ENCODE measurements around the gene SHLD1.
A peak's percentile ranks its signal among the peaks of the same experiment; 100 is the strongest.

Gene SHLD1

DNA sequence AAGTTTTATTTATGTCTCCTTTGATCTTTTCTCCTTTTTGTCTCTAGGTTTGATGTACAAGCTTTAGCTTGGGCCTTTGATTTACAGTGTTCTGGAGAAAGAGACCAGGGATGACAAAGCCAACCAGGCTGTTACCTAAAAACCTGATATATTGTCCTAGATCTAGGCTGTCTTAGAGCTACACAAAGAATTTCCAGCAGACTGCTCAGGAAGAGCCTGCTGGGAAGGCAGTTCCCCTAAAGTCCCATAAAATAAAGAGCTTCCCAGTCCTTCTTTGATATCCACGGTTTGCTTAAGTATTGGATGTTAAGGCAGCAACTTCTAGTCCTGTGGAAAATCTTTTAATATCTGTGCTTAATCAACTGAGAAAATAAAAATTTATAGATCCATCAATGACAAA is 70.5 kb downstream of the SHLD1 start:
- no peak for DNase-seq (ENCODE audit: low read depth)

DNA sequence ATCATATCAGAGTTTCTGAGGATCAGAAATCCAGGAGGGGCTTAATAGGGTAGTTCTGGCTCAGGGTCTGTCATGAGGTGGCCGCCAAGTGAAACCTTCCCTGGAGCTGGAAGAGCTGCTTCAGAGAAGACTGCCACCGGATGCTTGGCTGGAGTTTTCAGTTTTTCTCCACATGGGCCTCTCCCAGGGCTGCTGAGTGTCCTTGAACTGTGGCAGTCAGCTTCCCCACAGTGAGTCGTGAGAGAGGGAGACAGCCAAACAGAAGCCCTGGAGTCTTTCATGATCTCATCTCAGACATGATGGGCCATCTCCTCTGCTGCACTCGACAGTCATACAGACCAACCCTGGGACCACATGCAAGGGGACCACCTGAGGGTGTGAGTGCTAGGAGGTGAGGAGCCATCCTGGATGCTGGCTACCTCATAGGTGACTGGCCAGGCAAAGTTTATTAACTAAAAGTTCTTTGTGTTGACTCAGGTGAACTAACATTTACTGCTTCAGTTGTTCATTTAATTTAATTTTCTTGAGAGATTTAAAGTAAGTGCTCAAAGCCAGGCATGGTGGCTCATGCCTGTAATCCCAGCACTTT is 71.5 kb downstream of the SHLD1 start:
- DNase-seq (ENCODE audit: low read depth): no peak

DNA sequence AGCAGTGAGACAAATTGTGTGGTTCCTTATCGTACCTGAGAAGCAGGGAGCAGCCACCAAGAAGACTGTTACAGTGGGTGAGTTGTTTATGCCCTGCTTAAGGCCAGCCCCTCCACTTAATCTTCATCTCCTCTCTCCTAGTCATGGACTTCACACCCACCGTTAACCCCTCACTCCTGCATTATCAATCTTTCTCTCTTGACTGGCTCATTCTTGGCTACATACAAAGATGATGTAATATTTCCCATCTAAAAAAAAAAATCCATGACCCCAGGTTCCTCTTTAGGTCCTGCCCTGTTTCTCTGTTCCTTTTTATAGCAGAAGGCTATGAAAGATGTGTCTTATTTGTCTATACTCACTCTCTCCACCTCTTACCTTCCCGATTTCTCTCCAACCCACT is 72.4 kb downstream of the SHLD1 start:
- no peak for DNase-seq (ENCODE audit: low read depth)

DNA sequence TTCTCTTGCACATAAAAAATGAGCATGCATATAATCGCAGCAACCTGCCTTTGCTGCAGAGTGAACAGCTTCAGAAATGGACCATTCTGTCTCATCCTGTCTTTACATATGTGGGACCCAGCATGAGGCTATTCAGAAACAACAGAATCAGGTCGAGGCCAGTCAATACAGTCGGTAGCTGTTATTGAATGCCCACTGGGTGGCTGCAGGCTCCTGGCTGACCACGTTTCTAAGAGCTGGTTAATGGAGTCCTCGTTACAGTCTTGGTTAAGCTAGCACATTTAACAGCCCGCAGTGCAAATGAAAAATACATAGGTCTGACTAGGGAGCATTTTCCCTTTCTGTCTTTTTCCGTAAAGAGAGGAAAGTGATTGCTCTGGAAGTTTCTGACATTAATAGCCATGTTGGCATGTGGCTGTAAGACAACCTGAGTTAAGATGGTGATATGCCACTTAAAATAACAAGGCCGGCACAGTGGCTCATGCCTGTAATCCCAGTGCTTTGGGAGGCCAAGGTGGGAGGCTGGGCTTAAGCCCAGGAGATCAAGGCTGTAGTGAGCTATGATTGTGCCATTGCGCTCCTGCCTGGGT is 75.0 kb downstream of the SHLD1 start:
- no peak for DNase-seq (ENCODE audit: low read depth)

DNA sequence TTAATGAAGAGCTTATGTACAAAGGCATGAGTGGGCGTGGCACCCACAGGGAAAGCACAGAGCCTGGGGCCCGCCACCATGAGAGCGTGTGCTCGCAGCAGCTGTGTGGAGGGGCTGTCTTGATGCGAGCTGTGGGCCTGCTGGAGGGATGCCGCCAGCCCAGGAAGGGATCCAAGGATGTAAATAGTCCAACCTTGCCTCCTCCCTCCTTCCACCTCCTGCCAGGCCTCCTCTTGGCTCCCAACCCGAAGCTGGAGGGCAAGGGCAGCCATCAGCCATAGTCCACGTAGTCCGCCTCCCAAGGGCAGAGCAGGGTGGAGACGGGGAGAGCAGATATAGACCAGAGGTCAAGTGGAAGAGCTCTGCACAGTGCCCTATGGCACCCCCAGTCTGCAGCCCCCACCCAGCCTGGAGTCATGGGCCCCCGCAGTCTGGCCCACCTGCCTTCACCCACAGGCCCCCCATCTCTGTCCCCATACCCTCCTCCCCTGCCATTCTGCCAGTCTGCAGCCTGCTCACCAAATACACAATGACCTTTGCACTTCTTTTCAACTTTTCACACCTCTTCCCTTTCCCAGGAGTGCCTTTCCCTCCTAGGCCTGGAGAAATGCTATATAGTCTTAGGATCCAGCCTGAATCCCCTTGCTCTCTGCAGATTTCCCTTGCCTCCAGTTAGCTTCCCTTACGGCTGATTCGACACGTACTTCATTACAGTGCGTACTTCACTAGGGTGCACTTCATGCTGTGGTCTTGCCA is 77.1 kb downstream of the SHLD1 start:
- no peak for DNase-seq (ENCODE audit: low read depth)

DNA sequence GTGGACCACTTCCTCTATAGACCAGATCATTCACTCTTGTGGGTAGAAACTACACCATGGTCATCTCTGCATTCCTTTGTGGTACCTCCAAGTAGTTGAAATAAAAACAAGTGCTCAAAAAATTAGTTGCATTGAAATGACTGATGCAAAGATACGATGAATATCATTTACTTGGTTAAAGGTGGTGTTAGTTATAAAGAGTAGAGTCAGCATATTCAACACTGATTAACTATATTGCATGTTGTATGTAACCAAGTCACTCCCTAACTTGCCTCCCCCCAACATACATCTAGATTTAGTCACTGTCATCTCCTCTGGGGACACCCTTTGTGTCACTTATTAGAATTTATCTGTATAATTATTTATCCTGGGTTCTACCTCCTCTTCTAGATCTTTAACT is 77.7 kb downstream of the SHLD1 start:
- DNase-seq (ENCODE audit: low read depth): no peak

DNA sequence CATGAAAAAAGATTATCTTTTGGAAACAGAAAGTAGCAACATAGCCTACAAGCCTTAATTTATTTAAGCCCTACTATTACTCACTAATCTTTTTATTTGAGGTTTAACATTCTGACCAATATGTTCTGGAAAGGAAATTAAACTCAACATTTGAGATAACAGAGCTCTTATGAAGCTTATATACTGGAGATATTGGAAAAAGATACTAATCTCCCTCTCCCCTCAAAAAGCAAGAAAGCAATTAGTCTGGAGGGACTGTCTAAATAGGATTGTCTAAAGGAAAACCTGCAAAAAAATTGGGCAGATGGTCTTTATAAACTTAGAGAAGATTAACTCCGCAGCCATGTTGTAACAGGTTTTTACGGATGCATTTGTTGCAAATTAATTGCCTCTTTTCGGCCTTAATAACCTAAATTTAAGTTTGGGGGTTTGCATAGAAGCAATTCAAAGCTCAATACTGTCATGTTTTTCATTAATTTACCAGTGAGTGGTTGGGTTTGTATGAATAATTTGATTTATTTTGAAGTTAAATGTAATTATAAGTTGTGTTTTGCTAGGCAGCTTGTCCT is 79.1 kb downstream of the SHLD1 start:
- DNase-seq (ENCODE audit: low read depth): no peak

DNA sequence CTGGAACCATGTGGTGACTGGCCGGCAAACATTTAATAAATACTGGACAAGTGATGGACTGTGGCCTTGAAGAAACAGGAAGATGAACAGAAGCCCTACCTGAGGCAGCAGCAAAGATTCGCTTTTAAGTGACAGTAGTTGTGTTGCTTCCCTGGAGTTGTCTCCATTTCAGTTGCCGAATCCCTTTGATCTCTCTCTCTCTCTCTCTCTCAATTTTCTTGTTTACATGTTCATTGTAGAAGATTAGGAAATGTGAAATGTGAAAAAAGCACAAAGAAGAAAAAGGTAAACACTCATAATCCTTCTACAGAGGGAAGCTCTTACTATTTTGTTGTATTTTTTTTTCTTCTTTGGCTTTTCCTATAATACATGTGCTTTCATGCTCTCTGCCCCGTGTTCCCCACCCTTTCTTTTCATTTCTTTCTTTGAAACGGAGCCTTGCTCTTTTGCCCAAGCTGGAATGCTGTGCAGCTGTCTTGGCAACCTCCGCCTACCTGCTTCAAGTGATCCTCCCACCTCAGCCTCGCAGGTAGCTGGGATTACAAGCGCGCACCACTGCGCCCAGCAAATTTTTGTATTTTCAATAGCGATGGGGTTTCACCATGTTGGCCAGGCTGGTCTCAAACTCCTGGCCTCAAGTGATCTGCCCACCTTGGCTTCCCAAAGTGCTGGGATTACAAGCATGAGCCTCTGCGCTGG is 81.5 kb downstream of the SHLD1 start:
- no peak for DNase-seq (ENCODE audit: low read depth)

DNA sequence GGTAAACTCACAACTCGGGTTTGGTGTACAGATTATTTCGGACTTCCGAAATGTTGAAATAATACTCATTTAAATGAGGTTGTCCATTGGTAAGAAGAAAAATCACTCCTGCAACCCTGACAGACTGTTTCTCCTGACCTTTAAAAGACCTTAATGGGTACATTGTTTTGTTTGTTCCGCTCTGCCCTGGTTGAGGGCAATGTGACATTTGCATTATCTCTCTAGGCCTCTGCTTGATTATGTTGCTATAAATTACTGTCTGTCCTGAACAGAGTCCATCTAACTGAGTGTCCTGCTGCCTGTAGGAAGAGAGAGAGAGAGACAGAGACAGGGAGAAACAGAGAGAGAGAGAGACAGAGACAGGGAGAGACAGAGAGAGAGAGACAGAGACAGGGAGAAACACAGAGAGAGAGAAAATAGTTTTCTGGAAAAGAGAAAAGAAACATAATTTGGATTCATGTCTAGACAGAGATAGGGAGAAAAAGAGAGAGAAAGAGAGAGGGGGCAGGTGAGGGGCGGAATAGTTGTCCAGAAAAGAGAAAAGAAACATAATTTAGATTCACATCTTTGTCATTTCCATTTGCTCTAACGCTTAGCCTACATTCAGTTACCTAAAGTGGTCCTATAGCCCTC is 83.2 kb downstream of the SHLD1 start:
- DNase-seq (ENCODE audit: low read depth): no peak

DNA sequence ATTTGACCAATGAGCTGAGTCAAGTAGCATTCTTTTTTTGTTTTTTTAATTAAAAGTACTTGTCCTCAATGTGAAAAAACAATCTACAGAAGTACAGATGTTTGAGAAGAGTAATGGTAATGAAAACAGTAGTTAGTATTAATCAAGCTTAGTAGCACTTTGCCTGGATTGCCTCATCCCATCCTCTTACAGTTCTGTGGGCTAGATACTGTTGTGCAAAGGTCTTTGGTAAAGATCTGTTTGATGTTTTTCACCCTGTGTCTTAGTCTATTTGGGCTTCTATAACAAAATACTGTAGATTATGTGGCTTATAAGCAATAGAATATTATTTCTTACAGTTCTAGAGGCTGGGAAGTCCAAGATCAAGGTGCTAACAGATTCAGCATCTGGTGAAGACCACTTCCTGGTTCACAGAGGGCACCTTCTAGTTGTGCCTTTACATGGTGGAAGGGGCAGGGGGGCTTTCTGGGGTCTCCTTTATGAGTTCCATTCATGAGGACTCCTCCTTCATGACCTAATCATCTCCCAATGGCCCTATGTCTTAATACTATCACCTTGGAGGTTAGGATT is 84.3 kb downstream of the SHLD1 start:
- DNase-seq (ENCODE audit: low read depth): no peak

DNA sequence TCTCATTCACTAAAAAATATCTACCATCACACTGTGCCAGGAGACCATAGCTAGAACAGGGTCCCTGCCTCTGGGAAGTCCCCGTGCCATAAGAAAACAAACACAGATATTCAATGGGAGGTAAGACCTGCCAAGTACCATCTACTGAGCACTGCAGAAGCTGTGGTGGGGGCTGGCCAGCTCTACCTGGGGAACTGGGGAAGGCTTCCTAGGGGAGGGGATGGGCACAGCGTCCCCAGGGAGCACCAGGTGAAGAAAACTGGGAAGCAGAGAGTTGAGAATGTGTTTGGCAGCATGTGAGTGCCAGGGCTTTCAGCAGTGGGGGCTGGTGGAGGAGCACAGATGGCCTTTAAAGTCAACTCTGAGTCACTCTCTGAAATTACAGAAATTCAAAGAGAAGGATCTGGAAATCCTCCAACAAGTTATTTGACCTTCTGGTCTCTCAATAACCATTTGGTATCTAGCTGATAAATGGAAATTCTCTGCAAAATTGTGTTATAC is 85.2 kb downstream of the SHLD1 start:
- peak; percentile 53 for DNase-seq (ENCODE audit: low read depth)

DNA sequence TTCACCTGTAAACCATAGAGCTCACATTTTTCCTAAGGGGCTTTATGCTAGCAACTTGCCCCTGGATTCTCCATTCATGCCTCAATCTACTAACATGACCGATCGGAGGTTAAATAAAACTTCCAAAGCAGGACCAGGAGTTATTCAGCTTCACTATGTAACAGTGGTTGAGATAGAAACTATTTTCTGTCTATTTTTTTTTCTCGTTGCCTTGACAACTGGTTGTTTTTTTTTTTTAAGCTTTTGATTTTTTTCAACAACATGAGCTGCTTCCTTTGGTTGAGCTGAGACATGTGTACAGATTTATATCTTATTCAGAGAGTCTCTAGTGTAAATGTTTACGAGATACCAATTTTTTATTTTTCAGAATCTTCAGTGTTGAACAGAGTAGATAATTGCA is 85.7 kb downstream of the SHLD1 start:
- no peak for DNase-seq (ENCODE audit: low read depth)

DNA sequence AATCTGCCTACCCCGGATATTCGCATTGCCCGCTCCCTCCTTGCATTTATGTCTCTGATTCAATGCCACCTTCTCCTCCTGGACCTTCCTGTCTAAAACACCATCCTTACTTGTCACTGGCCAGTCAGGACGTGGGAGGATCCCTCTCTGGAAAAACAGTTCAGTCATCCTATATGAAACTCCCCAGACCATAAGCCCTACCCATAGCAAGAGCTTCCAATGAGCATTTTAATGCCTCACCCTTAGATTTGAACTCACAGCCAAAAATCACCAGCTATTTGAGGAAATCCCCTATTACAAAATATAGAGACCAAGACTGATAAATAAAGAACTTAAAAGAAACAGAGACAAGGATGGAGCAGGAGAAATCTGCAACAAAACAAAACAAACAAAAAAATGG is 86.4 kb downstream of the SHLD1 start:
- no peak for DNase-seq (ENCODE audit: low read depth)

DNA sequence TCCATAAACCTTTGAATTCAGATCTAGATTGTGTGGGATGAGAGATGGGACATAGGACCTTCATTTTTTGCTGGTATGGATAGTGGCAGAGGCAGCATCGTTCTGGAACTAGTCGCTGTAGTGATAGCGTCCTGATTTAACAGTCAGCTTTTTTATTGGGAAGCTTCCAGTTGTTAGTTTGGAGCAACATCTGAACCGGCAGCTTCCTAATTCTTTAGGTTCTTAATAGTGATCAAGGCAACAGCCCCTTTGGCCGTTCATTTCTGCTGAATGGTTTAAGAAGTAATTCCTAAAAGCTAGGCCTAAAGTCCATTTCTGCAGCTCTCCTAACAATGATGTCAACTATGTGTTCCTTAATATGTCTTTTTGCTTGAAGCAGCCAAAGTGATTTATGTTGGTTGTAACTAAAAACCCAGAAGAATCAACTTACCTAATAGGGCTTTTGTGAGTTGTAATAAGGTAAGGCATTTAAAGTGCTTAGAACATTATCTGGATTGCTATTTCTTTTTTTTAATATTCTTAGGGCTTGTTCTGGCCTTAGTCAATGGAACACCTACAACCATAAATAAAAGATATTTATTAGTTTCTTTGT is 90.3 kb downstream of the SHLD1 start:
- DNase-seq (ENCODE audit: low read depth): no peak

DNA sequence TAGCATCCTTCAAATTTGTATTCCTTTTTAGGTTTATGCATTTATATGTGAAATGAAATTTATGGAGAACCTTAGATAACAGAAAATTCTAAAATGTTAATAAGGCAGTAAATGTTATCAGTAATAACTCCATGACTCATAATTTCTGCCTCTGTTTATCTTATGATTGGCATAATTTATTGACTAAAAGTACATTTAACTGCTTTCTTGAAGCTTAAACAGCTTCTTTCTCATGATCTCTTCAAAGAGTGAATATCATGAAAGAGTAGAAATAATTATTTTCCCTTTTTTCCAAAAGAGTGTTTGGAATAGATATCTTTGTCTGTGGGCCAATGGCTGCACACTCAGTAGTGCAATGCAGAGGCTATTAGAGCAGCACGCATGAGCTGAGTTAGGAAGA is 91.3 kb downstream of the SHLD1 start:
- DNase-seq (ENCODE audit: low read depth): no peak

DNA sequence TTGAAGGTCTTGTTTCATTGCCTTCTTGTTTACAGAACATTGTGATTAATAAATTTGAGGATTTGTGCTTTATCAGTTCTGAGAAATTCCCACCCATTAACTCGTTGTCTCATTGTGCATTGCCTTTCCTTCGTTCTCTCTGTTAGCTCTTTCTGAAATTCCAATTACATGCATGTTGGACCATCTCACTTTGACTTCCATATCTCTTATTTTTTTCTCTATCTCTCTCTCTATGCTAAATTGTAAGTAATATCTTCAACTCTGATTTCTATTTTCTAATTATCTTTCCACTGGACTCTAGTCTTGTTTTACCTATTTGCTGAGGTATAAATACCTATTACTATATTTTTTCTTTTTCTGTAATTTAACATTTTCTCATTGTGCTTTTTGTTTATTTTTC is 92.3 kb downstream of the SHLD1 start:
- DNase-seq (ENCODE audit: low read depth): no peak

DNA sequence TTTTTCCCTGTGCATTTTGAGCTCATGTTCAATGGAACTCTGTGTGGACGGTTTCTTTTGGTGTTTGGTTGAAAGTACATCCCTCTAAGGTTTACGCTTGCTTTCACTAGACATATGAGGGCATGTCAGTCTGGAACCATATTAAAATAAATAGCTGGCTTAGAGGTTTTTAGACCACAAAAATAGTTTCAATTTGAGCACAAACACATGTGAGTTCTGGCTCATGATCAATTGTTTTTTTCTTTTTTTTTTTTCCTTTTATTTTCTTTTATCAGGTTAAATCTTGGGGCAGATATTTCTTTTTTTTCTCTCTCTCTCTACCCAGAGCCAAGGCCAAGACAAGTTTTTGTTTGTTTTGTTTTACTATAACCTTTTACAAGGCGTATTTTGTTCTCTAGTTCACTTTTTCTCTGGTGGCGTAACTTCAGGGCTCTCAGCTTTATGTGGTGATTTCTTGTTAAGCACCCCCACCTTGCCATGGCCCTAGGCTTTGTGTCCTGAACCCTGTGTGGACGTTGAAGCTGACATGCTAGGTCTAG is 92.9 kb downstream of the SHLD1 start:
- DNase-seq (ENCODE audit: low read depth): no peak

DNA sequence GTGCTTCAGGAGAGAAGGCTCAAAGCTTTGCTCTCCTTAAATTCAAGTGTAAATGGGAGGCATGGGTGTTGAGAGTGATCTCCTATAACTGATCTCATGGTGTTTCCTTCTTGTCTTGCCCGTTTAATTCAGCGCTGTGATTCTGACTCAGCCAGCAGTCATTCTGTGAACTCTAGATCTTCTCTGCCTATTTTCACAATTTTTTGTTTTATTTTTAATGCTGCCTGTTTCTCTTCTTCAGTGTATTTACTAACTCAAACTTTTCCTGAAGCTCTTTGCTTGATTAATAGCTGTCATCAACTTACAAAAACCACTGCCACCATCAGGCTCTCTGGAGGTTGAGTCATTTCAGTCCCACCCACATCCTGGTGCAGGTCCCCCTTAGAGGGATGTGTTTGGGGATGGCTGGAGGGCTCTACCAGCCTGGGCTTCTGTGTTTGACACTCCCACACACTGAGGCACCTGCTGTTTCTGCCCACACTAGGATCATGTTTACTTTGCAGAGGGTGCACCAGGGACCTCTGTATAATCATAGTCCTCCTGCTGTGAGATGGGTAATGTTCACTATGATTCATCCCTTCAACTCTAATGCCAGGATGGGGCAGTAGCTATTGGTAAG is 94.0 kb downstream of the SHLD1 start:
- no peak for DNase-seq (ENCODE audit: low read depth)

DNA sequence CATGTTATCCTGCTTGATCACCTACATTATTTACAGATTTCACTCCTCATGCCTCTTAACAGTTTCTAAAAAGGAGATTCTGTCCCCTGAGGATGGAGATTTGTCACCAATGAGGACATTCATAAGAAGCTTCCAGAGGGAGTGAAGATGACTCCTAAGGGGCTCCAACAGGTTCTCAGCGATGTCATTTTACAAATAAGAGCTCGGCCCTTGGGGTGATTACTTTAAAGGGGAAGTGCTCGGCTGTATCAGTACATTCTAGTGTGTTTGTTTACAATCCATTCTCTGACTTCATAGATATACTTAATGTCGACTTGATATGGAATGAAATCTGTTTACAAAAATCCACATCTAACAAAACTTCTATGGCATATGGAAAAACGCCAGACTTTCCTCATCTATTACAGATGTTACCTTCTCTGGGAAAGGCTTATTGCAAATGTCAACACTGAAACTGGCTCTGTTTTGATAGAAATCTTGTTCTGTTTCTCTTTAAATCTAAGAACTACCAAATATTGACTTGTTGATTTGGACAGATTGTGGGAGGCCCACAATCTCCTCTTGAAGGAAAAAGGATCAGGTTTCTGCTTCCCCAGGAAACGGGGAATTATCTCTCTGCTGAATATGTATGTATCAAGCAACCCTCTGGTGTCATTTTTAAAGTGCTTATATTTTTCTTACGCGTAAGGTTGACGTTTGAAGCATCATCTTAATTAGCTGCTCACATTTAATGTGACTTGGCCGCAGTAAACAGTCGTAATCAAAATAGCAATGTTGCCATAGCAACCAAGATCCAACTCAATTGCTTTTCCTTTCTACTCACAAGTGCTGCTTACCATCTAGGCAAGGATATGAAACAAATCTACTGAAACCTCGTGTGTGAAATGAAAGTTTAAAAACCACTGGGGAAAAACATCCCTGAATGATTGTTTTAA is 95.7 kb downstream of the SHLD1 start:
- DNase-seq (ENCODE audit: low read depth): no peak

All from HS-5 (cell line).